ENCODE measurements around the gene SLC37A4. TPM values are rescaled to one million over a fixed set of nuclear protein-coding genes. Genes with fewer than 3 reads are reported as not detected.

SLC37A4 gene
- total and polyA plus RNA-seq, 10 of the 15 experiments (the other 5 are each of a cell fraction or from before 2014, with no cell fraction given), result 11.6 to 29.7 (median 20.4) TPM

DNA sequence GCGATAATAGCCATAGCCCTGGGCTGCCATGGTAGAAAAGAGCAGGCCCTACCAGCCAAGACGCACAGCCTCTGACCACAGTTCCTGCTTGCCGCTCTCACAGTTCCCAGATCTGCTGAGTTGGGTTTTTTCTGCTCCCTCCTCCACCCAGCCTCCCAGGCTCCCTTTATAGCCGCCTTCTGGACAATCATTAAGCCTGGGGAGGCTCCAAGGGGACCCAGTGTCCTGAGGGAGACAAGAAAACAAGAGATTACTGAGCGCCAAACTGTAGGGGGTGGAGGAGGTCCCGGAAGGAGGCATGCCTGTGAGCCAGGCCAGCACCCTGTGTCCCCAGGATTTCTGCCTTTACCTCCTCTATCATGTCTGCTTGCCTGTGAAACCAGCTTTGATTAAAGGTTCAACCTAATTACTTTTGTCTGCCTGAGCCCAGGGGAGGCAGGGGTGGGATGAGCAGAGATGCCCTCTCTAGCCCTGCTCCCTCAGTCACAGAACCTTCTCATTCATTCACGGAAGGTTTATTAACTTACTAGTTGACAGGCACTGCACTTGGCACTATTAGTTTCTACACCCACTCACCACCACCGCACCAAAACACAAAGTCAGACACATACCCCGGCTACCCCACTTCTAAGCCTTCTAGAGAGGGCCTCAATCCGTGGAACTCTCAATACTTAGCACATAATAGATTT is 1.2 kb downstream of the SLC37A4 start (continued):
- TF ChIP-seq, protein P1, sequence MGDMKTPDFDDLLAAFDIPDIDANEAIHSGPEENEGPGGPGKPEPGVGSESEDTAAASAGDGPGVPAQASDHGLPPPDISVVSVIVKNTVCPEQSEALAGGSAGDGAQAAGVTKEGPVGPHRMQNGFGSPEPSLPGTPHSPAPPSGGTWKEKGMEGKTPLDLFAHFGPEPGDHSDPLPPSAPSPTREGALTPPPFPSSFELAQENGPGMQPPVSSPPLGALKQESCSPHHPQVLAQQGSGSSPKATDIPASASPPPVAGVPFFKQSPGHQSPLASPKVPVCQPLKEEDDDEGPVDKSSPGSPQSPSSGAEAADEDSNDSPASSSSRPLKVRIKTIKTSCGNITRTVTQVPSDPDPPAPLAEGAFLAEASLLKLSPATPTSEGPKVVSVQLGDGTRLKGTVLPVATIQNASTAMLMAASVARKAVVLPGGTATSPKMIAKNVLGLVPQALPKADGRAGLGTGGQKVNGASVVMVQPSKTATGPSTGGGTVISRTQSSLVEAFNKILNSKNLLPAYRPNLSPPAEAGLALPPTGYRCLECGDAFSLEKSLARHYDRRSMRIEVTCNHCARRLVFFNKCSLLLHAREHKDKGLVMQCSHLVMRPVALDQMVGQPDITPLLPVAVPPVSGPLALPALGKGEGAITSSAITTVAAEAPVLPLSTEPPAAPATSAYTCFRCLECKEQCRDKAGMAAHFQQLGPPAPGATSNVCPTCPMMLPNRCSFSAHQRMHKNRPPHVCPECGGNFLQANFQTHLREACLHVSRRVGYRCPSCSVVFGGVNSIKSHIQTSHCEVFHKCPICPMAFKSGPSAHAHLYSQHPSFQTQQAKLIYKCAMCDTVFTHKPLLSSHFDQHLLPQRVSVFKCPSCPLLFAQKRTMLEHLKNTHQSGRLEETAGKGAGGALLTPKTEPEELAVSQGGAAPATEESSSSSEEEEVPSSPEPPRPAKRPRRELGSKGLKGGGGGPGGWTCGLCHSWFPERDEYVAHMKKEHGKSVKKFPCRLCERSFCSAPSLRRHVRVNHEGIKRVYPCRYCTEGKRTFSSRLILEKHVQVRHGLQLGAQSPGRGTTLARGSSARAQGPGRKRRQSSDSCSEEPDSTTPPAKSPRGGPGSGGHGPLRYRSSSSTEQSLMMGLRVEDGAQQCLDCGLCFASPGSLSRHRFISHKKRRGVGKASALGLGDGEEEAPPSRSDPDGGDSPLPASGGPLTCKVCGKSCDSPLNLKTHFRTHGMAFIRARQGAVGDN (IDR thresholded peaks at IDR 0.05), result no peak
- TF ChIP-seq, protein P2, sequence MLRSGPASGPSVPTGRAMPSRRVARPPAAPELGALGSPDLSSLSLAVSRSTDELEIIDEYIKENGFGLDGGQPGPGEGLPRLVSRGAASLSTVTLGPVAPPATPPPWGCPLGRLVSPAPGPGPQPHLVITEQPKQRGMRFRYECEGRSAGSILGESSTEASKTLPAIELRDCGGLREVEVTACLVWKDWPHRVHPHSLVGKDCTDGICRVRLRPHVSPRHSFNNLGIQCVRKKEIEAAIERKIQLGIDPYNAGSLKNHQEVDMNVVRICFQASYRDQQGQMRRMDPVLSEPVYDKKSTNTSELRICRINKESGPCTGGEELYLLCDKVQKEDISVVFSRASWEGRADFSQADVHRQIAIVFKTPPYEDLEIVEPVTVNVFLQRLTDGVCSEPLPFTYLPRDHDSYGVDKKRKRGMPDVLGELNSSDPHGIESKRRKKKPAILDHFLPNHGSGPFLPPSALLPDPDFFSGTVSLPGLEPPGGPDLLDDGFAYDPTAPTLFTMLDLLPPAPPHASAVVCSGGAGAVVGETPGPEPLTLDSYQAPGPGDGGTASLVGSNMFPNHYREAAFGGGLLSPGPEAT (IDR thresholded peaks at IDR 0.05; ENCODE audit: low read depth), result no peak
- TF ChIP-seq NBN (IDR thresholded peaks at IDR 0.05) (peak; percentile 53; the same call in 1 of the 2 replicates), STAT3 (IDR thresholded peaks at IDR 0.05; ENCODE audit: low read depth, low read length) (no peak), SP1 (IDR thresholded peaks at IDR 0.05; ENCODE audit: low read depth, low read length) (no peak), YY1 (IDR thresholded peaks at IDR 0.05; ENCODE audit: low read depth, low read length) (no peak), SMC3 (IDR thresholded peaks at IDR 0.05; ENCODE audit: borderline replicate concordance, low read length) (no peak), HCFC1 (IDR thresholded peaks at IDR 0.05; ENCODE audit: low read length) (no peak), FOXK2 (IDR thresholded peaks at IDR 0.05) (no peak), BCL11A (IDR thresholded peaks at IDR 0.05; ENCODE audit: low read depth, low read length) (no peak), HDAC6 (IDR thresholded peaks at IDR 0.05; ENCODE audit: unreplicated experiment) (no peak)
- TF ChIP-seq, protein P3, sequence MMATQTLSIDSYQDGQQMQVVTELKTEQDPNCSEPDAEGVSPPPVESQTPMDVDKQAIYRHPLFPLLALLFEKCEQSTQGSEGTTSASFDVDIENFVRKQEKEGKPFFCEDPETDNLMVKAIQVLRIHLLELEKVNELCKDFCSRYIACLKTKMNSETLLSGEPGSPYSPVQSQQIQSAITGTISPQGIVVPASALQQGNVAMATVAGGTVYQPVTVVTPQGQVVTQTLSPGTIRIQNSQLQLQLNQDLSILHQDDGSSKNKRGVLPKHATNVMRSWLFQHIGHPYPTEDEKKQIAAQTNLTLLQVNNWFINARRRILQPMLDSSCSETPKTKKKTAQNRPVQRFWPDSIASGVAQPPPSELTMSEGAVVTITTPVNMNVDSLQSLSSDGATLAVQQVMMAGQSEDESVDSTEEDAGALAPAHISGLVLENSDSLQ (IDR thresholded peaks at IDR 0.05), result peak; percentile 76
